ENCODE data around the gene SYDE2.
"Not testable (repeated sequence)": the region's sequence is repeated elsewhere in the genome, so short reads cannot be mapped to it uniquely, and the experiment has no call there.

The SYDE2 gene

DNA sequence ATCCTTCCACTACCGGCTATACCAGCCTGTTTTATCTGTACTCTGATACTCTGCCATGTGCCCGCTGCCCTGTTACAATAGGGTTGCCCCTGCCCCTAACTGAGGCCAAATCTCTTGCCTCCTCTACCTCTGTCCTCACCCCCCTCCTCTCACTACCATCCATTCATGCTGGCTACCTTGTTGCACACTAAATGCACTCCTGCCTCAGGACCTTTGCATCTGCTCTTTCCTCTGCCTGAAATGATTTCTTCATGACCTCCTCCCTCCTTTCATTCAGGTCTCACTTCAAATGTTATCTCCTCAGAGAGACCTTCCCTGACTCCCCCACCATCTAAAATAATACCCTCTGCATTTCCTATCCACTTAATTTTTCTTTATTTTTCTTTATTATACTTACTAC is 7.7 kb upstream of the SYDE2 start:
- no peak for DNase-seq

DNA sequence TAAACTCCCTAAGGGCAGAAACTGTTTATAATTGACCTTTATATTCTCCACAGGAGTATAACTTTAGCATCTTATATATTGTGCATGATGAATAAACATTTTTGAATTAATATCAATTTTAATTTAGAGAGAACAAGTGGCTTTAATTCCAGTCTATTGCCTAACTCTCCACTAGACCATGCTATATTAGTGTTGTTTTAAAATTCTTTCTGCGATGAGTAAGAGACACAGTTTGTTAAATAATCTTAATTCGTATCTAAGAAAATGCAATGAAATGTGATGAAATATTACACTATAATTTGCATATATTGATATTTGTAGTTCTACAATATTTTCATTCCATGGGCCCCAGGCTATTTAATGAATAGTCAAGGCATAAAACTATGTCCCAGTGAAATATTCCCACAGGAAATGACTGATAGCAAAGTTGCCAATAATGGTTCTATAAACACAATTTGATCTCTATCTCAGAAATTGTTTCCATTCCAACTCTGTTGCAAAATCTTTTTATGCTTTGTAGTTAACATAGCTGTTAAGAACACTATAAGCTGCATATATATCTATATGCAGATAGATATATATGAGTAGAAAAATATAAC is 2.9 kb upstream of the SYDE2 start:
- DNase-seq = no peak

GRCh38 chr1:85202864-85203255 is 2.0 kb upstream of the SYDE2 start:
- no peak for DNase-seq

DNA sequence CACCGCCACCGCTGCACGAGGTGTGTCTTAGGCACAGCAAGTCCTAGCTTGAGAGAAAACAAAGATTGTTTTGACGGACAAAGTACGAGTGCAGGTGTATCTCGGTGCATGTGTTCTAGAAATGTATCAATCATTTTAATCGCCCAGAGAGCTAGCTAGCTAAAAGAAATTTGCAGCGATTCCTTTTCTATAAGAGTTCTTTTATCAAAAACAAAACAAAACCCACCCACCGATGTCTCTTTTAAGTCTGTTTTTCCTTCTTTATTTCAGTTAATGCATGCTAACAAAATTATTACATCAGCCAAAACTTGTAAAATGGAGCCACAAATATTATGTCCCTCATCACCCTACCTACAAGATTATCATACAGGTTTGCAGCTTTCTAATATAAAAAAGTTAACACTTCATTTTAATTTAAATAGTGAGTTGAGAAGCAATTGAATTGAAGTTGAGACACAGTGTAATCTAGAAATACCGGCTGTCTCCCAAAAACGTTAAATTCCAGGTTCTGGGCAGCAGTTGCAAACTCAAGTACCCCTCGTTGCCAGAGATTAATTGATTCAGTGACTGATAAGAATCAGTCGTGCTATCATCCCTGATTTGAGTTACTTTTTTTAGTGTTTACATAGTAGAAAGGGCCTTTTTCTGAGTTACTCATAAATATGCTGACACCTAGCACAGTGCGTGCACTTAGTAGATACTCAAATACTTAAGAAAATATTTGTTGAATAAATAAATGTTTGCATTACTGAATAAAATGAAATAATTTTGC is 1.5 kb upstream of the SYDE2 start:
- DNase-seq = no peak

- peak; percentile 22 to 77 (median 55) for DNase-seq
Measured at GRCh38 chr1:85201340-85202091, 700 bp upstream of the SYDE2 start.

- DNase-seq = no peak
Measured at GRCh38 chr1:85199667-85200462, 951 bp downstream of the SYDE2 start.

- DNase-seq = no peak
Measured at GRCh38 chr1:85198864-85199263, 2.0 kb downstream of the SYDE2 start.

GRCh38 chr1:85196358-85196757 is 4.5 kb downstream of the SYDE2 start:
- no peak for DNase-seq

DNA sequence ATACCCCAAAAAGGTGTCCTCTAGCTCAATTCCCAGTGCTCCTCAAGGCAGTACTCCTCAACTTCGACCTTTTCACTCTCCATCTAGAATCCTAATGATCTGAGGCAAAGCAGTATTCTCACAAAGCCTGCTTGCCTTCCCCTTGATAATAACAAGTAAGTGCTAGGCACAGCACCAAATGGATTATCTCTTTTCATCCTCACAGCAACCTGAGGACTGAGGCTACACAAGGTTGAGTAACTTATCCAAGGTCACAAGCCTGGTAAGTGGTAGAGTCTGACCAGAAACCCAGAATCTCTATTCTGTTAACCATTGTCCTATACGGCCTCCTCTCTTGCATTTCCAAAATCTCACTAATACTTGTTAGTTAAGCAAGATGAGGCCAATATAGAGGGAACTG is 5.1 kb downstream of the SYDE2 start:
- DNase-seq = no peak

- not testable (repeated sequence) for DNase-seq
Measured at GRCh38 chr1:85192129-85192528, 8.7 kb downstream of the SYDE2 start.

DNA sequence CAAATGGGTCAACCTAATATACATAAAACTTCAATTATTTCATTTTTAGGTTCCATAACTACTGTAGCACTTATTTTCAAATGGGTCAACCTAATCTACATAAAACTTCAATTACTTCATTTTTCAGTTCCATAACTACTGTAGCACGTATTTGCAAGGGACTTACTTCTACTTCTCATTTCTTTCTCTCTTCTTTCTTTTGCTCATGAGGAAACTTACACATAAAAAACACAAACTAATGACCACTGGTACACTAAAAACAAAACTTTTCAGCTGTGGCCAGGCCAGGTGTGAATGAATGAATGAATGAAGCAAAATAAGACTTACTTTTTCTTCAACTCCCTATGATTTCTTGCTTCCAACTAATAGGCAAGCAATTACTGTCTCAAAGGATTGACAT is 11.7 kb downstream of the SYDE2 start:
- DNase-seq = no peak

DNA sequence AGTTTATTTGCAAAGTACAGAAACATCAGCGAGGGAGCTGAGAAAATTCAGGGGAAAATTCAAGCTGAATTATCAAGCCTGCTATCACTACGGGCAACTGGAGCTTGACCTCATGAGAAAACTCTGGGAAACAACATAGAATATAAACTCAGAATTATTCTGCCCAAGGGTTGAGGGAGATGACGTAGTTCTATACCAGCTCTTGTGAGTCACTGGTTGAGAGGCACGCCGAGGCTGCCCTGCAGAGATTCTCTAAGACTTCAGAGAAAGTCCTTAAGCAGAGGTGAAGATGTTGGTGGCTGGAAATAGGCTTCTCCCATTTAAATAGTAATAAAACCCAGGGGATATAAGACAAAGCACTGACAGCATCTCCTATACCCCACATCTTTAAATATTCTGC is 12.3 kb downstream of the SYDE2 start:
- DNase-seq = no peak

DNA sequence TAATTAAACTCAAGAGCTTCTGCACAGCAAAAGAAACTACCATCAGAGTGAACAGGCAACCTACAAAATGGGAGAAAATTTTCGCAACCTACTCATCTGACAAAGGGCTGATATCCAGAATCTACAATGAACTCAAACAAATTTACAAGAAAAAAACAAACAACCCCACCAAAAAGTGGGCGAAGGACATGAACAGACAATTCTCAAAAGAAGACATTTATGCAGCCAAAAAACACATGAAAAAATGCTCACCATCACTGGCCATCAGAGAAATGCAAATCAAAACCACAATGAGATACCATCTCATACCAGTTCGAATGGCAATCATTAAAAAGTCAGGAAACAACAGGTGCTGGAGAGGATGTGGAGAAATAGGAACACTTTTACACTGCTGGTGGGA is 13.8 kb downstream of the SYDE2 start:
- DNase-seq = not testable (repeated sequence)

GRCh38 chr1:85184245-85184644 is 16.6 kb downstream of the SYDE2 start:
- DNase-seq = no peak

GRCh38 chr1:85182700-85183099 is 18.1 kb downstream of the SYDE2 start:
- DNase-seq = no peak

- no peak for DNase-seq
Measured at GRCh38 chr1:85180869-85181268, 19.9 kb downstream of the SYDE2 start.

- no peak for DNase-seq
Measured at GRCh38 chr1:85179522-85179921, 21.3 kb downstream of the SYDE2 start.

GRCh38 chr1:85178396-85178795 is 22.4 kb downstream of the SYDE2 start:
- DNase-seq = no peak

DNA sequence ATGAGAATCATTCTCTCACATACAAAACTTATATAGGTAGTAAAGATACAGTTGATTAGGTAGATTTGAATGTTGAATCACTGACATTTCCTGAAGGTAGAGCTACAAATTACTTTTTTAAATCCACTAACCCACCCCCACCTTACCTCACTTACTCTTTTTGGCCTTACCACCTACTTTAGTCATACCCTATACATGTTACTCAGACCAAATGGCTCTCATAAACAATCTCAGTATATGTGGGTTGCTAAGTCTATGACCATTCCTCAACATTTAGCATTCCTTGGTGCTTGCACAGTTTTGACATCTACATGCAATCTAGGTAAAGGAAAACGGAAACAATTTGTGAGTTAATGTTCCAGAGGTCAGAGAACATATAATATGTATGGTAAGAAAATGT is 26.3 kb downstream of the SYDE2 start:
- DNase-seq = no peak

DNA sequence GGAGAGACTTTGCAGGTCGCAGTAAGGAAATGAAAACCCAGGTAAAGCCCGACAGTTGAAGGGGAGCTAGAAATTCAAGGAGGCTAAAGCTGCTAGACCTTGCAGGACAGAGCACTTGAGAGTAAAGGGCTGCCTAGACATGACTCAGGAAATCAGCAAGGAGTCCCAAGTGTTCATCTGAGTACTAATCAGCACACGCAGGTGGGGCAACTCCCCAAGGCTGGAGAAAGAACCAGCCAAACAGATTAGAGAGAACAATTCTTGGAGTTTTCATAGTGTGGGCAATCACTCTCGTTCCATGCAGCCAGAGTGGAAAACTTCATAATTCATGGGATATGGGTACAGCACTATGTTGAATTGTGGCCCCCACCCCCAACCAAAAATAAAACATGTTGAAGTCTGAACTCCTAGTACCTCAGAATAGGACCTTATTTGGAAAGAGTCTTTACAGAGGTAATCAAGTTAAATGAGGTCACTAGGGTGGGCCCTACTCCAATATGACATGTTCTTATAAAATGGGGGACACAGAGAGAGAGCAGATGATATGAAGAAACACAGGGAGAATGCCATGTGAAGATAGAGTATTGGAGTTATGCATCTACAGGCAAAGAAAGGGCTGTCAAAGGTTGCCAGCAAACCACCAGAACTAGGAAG is 28.0 kb downstream of the SYDE2 start:
- no peak for DNase-seq

DNA sequence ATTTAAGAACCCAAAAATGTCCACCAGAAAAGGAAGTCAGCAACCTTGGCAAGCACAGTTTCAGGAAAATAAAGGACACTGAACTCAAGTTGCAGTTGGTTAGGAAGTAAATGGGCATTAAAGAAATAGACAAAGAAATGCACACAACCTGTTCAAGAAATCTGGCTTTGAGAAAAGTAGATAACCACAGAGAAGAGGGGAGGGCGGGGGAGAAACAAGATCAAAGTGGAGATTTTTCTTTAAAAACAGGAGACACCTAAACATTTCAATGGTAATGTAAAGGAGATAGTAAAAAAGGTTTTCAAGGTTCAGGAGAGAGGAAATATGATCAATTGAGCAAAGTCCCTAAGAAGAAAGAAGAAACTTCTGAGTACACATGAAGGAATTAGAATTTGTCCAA is 29.1 kb downstream of the SYDE2 start:
- no peak for DNase-seq

GRCh38 chr1:85168884-85169283 is 31.9 kb downstream of the SYDE2 start:
- DNase-seq = no peak

- no peak for DNase-seq
Measured at GRCh38 chr1:85166351-85166750, 34.5 kb downstream of the SYDE2 start.
